Dermis microvascular lymphatic vessel endothelial cell (primary cell): Measurements from ENCODE around the gene TRIM58. TPM values are rescaled to one million over a fixed set of nuclear protein-coding genes. Genes with fewer than 3 reads are reported as not detected.

Source experiments
- DNase-seq, 2 donors: peaks; one replicate each; pipeline versions ENCODE4 v3.0.0 to v3.0.0-alpha.2; 2010; ENCODE audit warnings: low read depth in 2 of 2
- total RNA-seq: library from RNA; depleted of rRNA; stranded (reverse); fragments of >200 nt; gene quantifications from 2 replicates; pipeline ENCODE4 v1.2.1, GENCODE V29; 2014

TRIM58 gene
- total RNA-seq, 1 donor from 2014 or later: under 0.01 TPM

GRCh38 chr1:247884797-247885413 lies 27.9 kb downstream of the TRIM58 start:
- DNase-seq: no peak

DNA sequence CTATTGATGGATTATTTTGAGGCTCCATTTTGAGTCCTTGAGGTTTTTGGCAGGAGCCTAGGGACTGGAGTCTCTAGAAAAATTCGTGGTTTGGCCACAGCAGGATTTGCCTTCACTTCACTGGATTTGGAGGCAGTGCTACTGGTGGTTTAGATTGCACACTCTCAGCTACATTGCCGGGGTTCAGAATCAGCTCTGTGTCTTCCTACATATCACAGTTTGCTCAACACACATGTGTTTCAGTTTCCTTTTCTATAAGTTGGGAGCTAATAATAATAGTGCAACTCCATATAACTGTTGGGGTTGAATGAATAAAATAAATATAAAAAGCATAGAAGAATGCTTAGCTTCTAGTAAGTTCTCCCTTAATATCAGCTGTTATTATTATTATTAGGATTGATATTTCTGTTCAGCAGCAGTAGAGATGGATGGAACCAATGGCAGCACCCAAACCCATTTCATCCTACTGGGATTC lies 38.2 kb downstream of the TRIM58 start, which contains the start of gene OR2W3:
OR2W3 (plus strand) TSS at position 425 of the 475 bp plus-strand sequence; CDS start at position 425, 0 bp downstream.
- no peak for DNase-seq

DNA sequence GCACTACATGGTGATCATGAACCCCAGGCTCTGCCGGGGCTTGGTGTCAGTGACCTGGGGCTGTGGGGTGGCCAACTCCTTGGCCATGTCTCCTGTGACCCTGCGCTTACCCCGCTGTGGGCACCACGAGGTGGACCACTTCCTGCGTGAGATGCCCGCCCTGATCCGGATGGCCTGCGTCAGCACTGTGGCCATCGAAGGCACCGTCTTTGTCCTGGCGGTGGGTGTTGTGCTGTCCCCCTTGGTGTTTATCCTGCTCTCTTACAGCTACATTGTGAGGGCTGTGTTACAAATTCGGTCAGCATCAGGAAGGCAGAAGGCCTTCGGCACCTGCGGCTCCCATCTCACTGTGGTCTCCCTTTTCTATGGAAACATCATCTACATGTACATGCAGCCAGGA lies 39.0 kb downstream of the TRIM58 start:
- DNase-seq: no peak

DNA sequence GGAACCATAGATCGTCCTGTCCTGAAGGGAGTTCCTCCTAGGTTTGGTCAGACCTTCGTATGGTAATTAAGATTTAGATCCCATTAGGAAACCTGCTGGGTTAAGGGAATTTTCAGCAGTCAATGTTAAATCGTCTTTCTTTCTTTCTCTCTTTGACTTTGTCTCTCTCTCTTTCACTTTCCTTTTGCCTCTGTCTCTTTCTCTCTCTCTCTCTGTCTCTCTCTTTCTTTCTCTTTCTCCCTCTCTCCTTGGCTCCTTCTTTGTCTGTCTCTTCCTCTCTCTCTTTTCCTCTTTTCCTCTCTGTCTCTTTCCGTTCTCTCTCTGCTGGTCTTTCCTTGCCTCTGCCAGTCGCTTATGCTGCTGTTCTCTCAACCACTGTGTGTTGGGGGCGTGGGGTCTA lies 47.1 kb downstream of the TRIM58 start:
- DNase-seq: no peak

DNA sequence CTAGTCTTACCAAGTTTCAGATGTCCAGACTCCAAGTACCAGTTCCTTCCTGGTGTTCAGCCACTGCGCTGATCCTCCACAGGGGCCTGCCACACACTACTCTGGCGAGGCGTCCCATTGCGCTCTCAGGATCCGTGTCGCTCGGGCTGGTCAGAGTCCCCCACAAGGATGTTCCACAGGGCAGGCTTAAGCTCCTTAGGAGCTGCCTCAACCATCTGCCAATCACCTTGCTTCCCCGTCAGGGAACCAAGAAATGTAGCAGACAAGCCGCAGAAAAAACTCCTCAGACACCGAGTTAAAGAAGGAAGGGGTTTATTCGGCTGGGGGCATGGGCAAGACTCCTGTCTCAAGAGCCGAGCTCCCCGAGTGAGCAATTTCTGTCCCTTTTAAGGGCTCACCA lies 48.2 kb downstream of the TRIM58 start:
- DNase-seq: no peak

DNA sequence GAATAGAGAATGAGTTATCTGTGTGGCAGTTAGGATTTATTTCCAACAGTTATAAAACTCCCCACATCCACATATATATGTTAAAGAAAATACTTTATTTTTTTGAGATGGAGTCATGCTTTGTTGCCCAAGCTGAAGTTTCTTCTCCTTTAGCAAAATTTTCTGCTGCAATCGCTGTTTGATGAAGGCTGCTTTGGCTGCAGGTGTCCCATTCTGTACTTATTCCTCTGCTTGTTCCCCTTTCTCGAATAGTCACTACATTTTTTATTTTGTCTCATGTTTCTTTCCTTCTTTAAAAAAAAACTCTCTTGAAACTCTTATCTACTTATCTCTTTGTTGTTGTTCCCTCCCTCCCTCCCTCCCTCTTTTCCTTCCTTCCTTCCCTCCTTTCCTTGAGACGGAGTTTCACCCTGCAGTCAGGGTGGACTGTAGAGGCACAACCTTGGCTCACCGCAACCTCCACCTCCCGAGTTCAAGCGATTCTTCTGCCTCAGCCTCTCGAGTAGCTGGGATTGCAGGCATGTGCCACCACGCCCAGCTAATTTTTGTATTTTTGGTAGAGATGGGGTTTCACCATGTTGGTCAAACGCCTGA lies 49.0 kb downstream of the TRIM58 start:
- no peak for DNase-seq

DNA sequence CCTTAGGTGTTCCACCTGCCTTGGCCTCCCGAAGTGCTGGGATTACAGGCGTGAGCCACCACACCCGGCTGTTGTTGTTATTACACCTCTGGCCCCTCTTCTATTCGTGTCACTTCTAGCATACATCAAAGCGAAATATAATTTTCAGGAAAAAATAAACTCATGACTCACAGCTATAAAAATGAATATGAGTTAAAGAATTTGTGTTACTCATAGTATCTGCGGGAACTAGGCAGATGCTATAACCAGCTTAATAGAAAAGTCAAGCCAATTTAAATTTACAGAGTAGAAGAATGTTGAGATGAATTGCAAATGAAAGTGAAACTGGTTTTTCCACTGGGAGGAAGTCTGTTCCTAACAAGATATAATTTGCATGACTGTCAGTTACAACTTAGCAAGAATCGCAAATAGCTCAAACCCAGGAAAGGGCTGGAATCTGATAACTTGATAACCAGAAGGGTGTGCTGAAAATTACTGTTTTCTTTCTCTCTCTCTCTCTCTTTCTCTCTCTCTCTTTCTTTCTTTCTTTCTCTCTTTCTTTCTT lies 49.6 kb downstream of the TRIM58 start:
- peak in 1 of 2 donors; percentile 26 for DNase-seq

DNA sequence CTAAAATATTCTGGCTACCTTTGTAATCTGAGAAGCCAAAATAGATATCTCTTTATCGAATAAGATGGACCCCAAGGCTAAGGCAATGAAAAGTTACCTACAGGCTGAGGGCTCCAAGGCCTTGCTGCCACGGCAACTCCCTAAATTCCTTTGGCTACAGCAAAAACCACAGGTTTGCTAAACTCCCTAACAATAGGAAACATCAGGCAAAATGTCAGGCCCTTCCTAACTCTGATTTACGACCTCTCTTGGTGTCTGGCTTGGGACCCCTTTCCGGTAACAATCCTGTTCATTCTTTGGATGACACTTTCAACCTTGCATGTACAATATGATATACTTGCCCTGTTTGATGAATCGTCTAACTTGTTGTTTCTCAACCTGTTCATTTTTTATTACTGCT lies 51.8 kb downstream of the TRIM58 start:
- no peak for DNase-seq

DNA sequence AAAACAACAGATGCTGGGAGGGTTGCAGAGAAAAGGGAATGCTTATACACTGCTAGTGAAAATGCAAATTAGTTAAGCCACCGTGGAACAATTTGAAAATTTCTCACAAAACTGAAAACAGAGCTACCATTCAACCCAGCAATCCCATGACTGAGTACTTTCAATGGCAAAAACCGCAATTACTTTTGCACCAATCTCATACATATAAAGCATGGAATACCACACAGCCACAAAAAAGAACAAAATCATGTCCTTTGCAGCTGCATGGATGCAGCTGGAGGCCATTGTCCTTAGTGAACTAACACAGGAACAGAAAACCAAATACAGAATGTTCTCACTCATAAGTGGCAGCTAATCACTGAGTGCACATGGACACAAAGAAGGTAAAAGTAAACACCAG lies 56.8 kb downstream of the TRIM58 start:
- DNase-seq: no peak

- DNase-seq: no peak
Measured at GRCh38 chr1:247914941-247915662, 58.1 kb downstream of the TRIM58 start.

- DNase-seq: no peak
Measured at GRCh38 chr1:247919952-247920351, 63.0 kb downstream of the TRIM58 start, which contains the start of gene OR2T8. Gene OR2T8, plus strand, starts transcription at chr1:247920252. Its CDS starts 766 bp downstream, at chr1:247921018.

- DNase-seq: no peak
Measured at GRCh38 chr1:247923941-247924340, 67.0 kb downstream of the TRIM58 start.

DNA sequence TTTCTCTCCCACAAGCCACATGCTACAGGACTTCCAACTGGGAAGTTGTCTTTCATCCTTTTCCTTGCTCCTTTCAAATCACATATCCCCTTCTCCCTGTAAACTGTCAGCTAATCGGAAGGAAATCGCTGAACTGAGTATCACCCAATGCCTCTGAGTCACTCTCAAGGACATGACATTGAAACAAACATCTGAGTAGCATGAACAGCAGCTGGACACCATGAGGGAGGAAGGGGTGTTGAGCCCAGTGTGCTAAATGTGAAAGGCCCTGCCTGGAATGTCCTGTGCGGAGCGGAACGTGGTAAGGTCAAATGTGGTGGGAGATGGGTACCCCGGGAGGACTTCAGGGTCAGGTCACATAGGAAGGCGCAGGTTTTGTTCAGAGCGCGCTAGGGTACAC lies 67.9 kb downstream of the TRIM58 start, which contains the start of gene OR2AJ1:
OR2AJ1 (plus strand) TSS at position 22 of the 400 bp plus-strand sequence. CDS start 8,880 bp downstream, outside the sequence.
- DNase-seq: no peak

Other genes starting within 250 kb of the TRIM58 start
- gene OR13G1, start 177.4 kb upstream of the TRIM58 start, total RNA-seq: not detected in 2 replicates
- not detected in 2 replicates for gene OR6F1, start 140.5 kb upstream of the TRIM58 start, total RNA-seq
- not detected in 2 replicates for gene OR14K1, start 118.6 kb upstream of the TRIM58 start, total RNA-seq
- not detected in 2 replicates for gene OR14A2, start 109.0 kb upstream of the TRIM58 start, total RNA-seq
- not detected in 2 replicates for gene OR1C1, start 96.6 kb upstream of the TRIM58 start, total RNA-seq
- not detected in 2 replicates for gene OR14A16, start 33.1 kb upstream of the TRIM58 start, total RNA-seq
- not detected in 2 replicates for gene OR11L1, start 15.3 kb upstream of the TRIM58 start, total RNA-seq
- not detected in 2 replicates for gene OR2W3, start 38.4 kb downstream of the TRIM58 start, total RNA-seq
- not detected in 2 replicates for gene OR2T8, start 63.1 kb downstream of the TRIM58 start, total RNA-seq
- gene OR2AJ1, start 67.7 kb downstream of the TRIM58 start, total RNA-seq: not detected in 2 replicates
- not detected in 2 replicates for gene OR2L8, start 91.7 kb downstream of the TRIM58 start, total RNA-seq
- gene OR2AK2, start 108.0 kb downstream of the TRIM58 start, total RNA-seq: not detected in 2 replicates
- gene OR2L5, start 156.5 kb downstream of the TRIM58 start, total RNA-seq: not detected in 2 replicates
- gene OR2L2, start 172.9 kb downstream of the TRIM58 start, total RNA-seq: not detected in 2 replicates
- gene OR2L3, start 189.6 kb downstream of the TRIM58 start, total RNA-seq: not detected in 2 replicates
- gene OR2L13, start 238.0 kb downstream of the TRIM58 start, total RNA-seq: not detected in 2 replicates